ENCODE data around the gene POU6F2. TPM values are rescaled to one million over a fixed set of nuclear protein-coding genes. Genes with fewer than 3 reads are reported as not detected.

POU6F2 gene
- total and polyA plus RNA-seq, 2 donors (not counting 1 experiment from before 2014, with no cell fraction given): 0.47 TPM; not detected in 1

DNA sequence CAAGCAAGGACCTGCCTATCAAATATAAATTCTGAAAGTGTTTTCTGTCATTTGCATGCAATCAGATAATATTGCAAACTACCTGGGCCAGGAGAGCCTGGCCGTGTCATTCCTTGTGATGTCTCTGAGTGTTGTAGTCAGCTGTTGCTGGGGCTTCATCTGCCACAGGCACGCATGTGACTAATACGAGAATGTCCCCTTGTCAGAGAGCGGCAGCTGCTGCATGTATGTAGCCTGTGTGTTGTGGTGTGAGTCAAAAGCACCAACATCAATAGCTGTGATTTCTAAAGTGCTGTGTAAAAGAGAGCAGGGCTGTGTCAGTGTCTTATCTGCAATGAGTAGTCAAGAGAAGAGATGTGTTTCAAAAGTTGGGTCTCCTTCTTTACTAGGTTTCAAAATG lies 155.4 kb downstream of the POU6F2 start:
- Histone ChIP-seq H3K36me3 (replicated peaks in 1 of 2; ENCODE audit: control extremely low read depth in 1 of 2, control insufficient read depth in 1 of 2, extremely low read depth in 1 of 2, insufficient read depth in 2 of 2, low read length in 1 of 2) (no peaks in the 10 kb centered on the region), H3K9ac (ENCODE audit: low read length) (no peak overlapping the region), H3K4me1 (ENCODE audit: control insufficient read depth in 2 of 2, insufficient read depth in 2 of 2, low read length in 2 of 2) (no peaks in the 10 kb centered on the region), H2AFZ (ENCODE audit: insufficient read depth, low read depth, low read length, poor library complexity, severe bottlenecking) (no peak overlapping the region), H3K27ac (ENCODE audit: low read length in 2 of 2) (no peak overlapping the region), H4K20me1 (ENCODE audit: control insufficient read depth, insufficient read depth, low read length, poor library complexity, severe bottlenecking) (no peaks in the 10 kb centered on the region), H3K79me2 (ENCODE audit: control insufficient read depth, insufficient read depth, low read length) (no peaks in the 10 kb centered on the region), H3K9me3 (ENCODE audit: control extremely low read depth in 1 of 3, control insufficient read depth in 2 of 3, insufficient read depth in 1 of 3, low read length in 2 of 3) (no peaks in the 10 kb centered on the region), H3K4me2 (replicated peaks; ENCODE audit: low read depth, low read length, poor library complexity, severe bottlenecking) (no peak overlapping the region), H3K4me3 (ENCODE audit: control extremely low read depth in 1 of 5, extremely low read depth in 1 of 5, insufficient read depth in 1 of 5, low read depth in 2 of 5, low read length in 4 of 5) (no peak overlapping the region), H3K27me3 (replicated peaks in 1 of 4; ENCODE audit: control extremely low read depth in 1 of 4, control insufficient read depth in 3 of 4, insufficient read depth in 4 of 4, low read length in 3 of 4) (no peaks in the 10 kb centered on the region)
- H3K27ac Mint-ChIP-seq: no peak overlapping the region
- intact Hi-C loops (cut with micrococcal nuclease): no loop called here
- ChIA-PET CTCF (no interaction called here), POLR2A (no interaction called here)
- H3K4me1 Mint-ChIP-seq: peaks cover 3% of the 10 kb centered on the region
- no peak overlapping the region for H3K4me3 Mint-ChIP-seq
- peaks cover 13% of the 10 kb centered on the region for H3K27me3 Mint-ChIP-seq
- peaks cover 3% of the 10 kb centered on the region for H3K9me3 Mint-ChIP-seq (ENCODE audit: insufficient read depth)
- WGBS (ENCODE audit: insufficient coverage): 100% methylated on average over 4 of the region's 4 CpGs
- TF ChIP-seq, protein P1, sequence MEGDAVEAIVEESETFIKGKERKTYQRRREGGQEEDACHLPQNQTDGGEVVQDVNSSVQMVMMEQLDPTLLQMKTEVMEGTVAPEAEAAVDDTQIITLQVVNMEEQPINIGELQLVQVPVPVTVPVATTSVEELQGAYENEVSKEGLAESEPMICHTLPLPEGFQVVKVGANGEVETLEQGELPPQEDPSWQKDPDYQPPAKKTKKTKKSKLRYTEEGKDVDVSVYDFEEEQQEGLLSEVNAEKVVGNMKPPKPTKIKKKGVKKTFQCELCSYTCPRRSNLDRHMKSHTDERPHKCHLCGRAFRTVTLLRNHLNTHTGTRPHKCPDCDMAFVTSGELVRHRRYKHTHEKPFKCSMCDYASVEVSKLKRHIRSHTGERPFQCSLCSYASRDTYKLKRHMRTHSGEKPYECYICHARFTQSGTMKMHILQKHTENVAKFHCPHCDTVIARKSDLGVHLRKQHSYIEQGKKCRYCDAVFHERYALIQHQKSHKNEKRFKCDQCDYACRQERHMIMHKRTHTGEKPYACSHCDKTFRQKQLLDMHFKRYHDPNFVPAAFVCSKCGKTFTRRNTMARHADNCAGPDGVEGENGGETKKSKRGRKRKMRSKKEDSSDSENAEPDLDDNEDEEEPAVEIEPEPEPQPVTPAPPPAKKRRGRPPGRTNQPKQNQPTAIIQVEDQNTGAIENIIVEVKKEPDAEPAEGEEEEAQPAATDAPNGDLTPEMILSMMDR (IDR thresholded peaks at IDR 0.05): no peak
- no peak for TF ChIP-seq EZH2 (IDR thresholded peaks at IDR 0.05; ENCODE audit: borderline replicate concordance, insufficient read depth, low read depth, low read length, poor library complexity, severe bottlenecking)
- DNase-seq (no peak), ATAC-seq (ENCODE audit: low read depth) (no peak)

DNA sequence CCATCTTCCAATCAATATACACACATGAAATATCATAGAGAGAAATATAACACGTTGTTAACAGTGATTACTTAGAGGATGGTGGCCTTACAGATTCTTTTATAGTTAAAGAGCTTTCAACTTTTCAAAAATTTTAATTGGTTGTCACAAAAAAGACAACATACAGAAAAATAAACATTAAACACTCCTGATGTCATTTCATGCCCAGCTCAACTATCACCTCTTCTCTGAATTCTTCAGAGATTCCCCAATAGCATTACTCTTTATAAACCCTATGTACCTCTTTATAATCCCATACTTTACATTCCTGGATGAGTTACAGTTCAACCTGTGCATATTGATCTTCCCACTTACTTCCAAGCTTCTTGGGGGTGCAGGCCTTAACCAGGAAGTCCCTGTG lies 159.8 kb downstream of the POU6F2 start:
- CTCF ChIA-PET: no interaction called here
- WGBS (ENCODE audit: insufficient coverage): no CpG with 5 or more reads among the region's 1 CpG
- Histone ChIP-seq H2AFZ (ENCODE audit: insufficient read depth, low read depth, low read length, poor library complexity, severe bottlenecking) (no peak overlapping the region), H3K9ac (ENCODE audit: low read length) (no peak overlapping the region), H3K27ac (ENCODE audit: low read length in 2 of 2) (no peak overlapping the region), H4K20me1 (ENCODE audit: control insufficient read depth, insufficient read depth, low read length, poor library complexity, severe bottlenecking) (no peaks in the 10 kb centered on the region), H3K4me3 (ENCODE audit: control extremely low read depth in 1 of 5, extremely low read depth in 1 of 5, insufficient read depth in 1 of 5, low read depth in 2 of 5, low read length in 4 of 5) (no peak overlapping the region), H3K79me2 (ENCODE audit: control insufficient read depth, insufficient read depth, low read length) (no peaks in the 10 kb centered on the region), H3K4me2 (replicated peaks; ENCODE audit: low read depth, low read length, poor library complexity, severe bottlenecking) (no peak overlapping the region), H3K9me3 (ENCODE audit: control extremely low read depth in 1 of 3, control insufficient read depth in 2 of 3, insufficient read depth in 1 of 3, low read length in 2 of 3) (peaks cover 0 to 8% (median 2%) of the 10 kb centered on the region in 3 donors), H3K36me3 (replicated peaks in 1 of 2; ENCODE audit: control extremely low read depth in 1 of 2, control insufficient read depth in 1 of 2, extremely low read depth in 1 of 2, insufficient read depth in 2 of 2, low read length in 1 of 2) (no peaks in the 10 kb centered on the region), H3K4me1 (ENCODE audit: control insufficient read depth in 2 of 2, insufficient read depth in 2 of 2, low read length in 2 of 2) (no peaks in the 10 kb centered on the region), H3K27me3 (replicated peaks in 1 of 4; ENCODE audit: control extremely low read depth in 1 of 4, control insufficient read depth in 3 of 4, insufficient read depth in 4 of 4, low read length in 3 of 4) (no peaks in the 10 kb centered on the region)
- Mint-ChIP-seq H3K4me3 (no peak overlapping the region), H3K27ac (no peak overlapping the region), H3K4me1 (no peaks in the 10 kb centered on the region), H3K27me3 (peaks cover 9% of the 10 kb centered on the region), H3K9me3 (ENCODE audit: insufficient read depth) (peaks cover 6% of the 10 kb centered on the region)
- TF ChIP-seq, protein P1 (IDR thresholded peaks at IDR 0.05): no peak
- TF ChIP-seq EZH2 (IDR thresholded peaks at IDR 0.05; ENCODE audit: borderline replicate concordance, insufficient read depth, low read depth, low read length, poor library complexity, severe bottlenecking): no peak
- ATAC-seq (ENCODE audit: low read depth) (no peak), DNase-seq (no peak)
- intact Hi-C loops (cut with micrococcal nuclease): no loop called here
- POLR2A ChIA-PET: no interaction called here
